HL-60/S4 treated with phorbol 12-myristate 13-acetate at 8.2 ng/mL for 4 days and 3 days (cell line): ENCODE measurements around the gene CPXM2.
"Not testable (repeated sequence)": the region's sequence is repeated elsewhere in the genome, so short reads cannot be mapped to it uniquely, and the experiment has no call there.

Experiments used
- in situ Hi-C: fragments of 300-500 bp; cut with MboI; formaldehyde crosslinking; loops from 2 replicates; pipeline ENCODE4 v1.15.0; 2022; ENCODE audit warnings: low sequenced_read_pairs

CPXM2 gene

DNA sequence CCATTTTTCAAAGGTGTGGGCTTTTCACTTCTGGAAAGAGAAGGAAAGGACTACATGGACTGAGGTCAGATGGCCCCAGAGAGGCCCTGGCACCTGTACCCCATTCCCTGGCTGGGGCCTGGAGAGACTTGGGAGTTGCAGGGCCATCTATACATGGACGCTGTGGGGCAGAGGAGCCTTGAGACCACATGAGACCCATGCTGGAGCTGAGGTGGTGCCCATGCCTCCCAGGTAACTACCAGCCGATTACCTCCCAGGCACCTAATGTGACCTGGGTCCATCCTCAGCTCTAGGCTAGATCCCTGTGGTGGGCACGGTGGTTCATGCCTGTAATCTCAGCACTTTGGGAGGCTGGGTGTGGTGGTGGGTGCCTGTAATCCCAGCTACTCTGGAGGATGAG lies 144.2 kb downstream of the CPXM2 start:
- in situ Hi-C loops = no loop called here

GRCh38 chr10:123746942-123747341 lies 144.7 kb downstream of the CPXM2 start:
- in situ Hi-C loops = no loop called here

DNA sequence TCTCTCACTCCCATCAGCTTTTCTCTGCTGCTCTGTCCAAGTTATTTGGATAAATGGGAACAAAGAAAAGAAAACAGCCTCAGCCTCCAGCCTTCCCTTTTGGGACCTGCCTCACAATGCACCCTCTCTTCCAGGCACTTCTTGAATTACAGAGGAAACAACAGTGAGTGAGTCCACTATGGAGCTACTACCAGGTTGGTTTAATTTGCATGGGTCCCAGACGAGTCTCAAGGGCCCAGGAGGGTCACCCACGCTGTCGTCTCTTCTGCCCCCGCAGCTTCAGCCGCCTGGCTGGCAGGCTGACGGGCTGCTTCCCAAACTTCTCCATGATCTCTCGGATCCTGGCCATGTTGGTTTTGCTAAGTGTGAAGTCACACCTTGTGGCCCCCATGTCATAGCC lies 145.1 kb downstream of the CPXM2 start:
- in situ Hi-C loops = no loop called here

DNA sequence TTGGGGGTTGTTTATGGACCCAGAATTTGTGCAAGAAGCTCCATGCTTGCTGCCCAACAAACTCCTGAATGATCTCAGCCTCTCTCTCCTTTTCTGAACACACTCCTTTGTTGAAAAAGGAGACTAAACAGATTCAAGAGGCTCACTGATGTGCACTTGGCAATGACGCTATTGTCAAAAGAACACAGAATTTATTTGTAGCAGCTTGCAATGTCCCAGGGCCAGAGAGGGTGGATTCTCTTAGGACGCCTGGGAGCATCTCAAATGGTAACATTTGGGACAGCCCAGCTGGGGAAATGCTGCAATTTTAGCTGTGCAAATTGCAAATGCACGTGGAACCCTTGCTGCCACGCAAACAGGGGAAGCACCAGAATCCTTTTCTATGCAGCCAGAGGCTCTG lies 145.5 kb downstream of the CPXM2 start:
- in situ Hi-C loops = no loop called here

GRCh38 chr10:123744224-123744536 lies 147.4 kb downstream of the CPXM2 start:
- in situ Hi-C loops = no loop called here

DNA sequence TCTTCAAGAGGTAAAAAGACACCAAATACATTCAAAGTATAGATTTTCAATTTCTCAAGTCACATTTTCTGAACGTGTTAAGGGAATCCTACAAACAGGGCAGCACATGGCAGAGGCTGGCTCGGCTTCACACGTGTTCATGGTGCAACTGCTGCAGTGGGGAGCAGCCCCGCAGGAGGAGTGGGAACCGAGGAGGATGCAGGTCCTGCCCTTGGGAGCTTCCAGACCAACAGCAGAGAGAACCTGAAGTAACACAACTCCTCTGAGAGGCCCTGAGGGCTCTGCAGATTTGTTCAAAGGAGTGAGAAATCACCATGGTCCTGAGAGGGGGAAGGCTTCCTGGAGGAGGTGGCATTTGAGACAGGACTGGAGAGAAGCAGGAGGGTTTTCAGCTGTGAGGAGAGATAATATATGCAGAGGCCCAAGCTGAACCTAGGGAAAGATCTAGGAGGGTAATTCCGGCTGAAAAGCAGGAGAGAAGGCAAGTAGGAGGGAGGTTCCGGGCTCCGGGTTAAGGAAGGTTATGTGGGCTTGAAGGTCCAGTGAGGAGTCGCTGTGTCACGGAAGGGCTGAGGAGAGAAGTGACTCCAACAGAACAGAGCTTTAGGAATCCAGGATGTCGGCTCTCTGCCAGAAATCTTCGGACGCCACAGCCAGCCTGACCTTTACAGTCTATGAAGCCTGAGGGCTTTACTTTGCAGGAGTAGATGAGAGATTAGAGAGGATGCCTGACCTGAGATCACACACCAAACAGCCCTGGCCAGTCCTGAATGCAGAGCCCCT lies 148.0 kb downstream of the CPXM2 start:
- in situ Hi-C loops = no loop called here

GRCh38 chr10:123742751-123743440 lies 148.7 kb downstream of the CPXM2 start:
- in situ Hi-C loops = no loop called here

DNA sequence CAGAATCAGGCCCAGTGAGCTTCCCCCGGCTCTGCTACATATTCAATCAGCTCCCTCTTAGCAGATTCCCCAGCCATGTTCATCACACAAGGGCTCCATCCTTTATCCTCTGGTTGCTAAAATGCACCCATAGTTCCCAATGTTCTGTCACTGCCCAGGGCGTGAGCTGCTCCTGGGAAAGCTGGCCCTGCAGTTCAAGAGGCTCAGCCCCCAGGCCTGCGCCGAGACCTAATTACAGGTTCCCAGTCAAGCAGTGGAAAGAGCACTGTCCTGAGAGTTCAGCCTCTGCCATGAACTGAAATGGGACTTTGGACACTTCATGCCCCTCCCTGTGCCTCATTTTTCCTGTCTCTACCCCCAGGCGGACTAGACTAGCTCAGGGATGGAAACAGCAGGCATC lies 149.9 kb downstream of the CPXM2 start:
- in situ Hi-C loops = no loop called here

DNA sequence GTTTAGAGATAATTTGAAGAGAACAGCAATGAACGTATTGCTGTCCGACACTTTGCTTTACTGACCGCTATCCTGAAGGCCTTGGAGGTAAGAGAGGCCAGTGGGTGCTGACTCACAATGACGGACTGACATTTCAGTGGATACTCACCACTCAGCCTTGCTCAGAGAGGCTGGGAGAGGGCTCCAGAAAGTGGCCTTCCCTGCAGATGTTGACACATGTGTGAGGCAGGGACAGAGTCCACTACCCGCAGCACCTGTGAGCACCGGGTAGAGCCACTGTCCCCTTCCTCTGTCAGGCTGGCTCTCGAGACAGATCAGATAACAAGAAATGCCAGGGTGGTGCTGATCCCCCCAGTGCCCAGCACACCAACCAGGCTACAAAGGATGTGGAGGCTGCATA lies 150.5 kb downstream of the CPXM2 start:
- in situ Hi-C loops = no loop called here

- in situ Hi-C loops = not testable (repeated sequence)
Measured at GRCh38 chr10:123736917-123737316, 154.7 kb downstream of the CPXM2 start.

DNA sequence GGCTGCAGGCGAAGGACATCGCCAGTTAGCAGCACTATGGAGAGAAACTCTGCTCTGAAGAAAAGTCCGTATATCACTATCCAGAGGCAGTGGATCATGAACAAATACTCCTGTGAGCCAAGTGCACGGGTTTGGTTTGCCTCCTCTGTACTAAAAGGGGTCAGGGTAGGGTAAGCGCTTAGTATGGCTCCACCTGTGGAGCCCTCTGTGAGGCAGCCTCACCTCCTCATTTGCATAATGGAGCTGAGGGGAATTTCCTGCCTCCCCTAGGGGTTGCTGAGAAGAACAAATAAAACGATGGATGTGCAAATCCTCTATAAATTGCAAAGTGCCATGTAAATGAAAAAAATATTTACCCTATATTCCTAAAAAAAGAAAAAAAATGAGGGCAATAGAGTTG lies 162.1 kb downstream of the CPXM2 start:
- in situ Hi-C loops = no loop called here

- in situ Hi-C loops = no loop called here
Measured at GRCh38 chr10:123726836-123727235, 164.8 kb downstream of the CPXM2 start.

DNA sequence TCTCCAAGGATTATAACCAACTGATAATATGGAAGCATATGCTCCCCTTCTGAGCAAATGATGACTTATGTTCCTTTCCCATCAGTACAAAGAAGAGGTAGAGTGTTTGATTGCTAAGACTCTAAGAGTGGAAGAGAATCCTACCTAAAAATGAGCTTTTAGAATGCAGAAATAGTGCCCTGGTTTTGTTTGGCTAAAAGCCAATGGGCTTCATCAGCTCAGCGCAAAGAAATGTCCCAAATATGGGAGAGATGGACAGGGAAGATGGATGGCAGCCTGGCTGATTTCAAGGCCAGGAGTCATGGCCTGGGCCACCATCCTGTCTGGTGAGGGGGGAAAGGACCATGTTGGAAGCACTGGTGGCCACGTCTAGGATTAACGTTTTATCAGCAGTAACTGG lies 165.2 kb downstream of the CPXM2 start:
- in situ Hi-C loops = no loop called here

DNA sequence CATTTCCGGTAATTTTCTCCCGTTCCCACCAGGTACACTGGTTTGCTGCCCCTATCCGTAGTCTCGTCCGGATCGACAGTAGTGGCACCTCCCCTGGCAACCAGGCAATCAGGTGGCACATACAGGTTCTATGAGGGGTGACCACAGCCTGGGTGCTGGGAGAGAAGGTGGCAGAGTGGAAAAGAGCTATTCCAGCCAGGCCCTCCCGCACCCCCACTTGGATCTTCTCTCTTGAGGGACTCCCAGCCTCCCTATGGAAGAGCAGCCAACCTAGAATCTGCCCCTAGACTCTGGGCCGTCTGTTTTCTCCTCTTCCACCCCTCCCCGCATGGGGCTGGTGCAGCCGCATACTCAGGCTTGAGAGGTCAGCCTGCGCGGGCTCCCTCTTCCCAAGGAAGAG lies 166.9 kb downstream of the CPXM2 start:
- in situ Hi-C loops = no loop called here

DNA sequence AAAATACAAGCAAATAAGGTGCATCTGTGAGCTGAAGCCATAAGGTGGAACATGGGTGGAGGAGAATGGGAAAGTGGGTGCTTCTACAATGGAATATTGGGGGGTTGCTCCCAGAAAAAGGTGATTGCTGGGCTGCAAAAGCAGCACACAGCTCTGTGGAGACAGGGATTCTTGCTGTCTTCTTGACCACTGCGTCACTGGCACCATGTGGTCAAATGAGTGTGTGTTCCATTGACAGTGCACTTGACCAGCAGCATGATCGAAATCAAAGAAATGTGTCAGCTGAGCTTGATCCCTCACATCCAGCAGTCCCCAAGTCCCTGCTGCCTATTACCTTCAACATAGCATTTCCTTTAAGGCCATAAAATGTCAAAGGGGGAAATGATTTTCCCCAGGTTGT lies 169.3 kb downstream of the CPXM2 start:
- in situ Hi-C loops = no loop called here

DNA sequence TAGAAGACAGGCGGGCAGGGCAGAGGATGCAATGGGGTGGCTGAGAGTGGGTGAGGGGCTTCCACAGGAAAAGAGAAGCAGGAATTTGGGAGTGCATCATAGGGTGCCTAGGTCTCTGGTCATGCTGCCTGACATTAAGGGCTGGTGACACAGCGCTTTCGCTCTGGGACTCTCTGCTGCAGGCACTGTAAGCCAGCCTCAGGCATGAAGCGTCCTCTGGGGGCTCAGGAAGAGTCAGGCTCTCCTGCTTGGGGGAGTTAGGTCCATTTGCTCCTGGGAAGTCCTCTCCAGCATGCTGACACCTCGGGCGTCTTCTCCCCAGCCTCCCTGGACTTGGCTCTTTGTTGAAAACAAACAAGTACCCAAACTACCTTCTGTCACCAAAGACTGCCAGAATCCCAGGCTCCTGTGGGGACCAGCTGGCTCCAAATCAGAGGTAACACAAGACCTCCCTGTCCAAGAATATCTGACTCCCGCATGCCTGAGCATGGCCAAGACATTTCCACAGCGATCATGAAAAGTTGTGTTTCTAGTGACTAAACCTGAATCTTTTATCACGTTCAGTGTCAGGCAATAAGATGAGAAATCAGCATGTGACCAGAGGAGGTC lies 170.1 kb downstream of the CPXM2 start:
- in situ Hi-C loops = no loop called here

GRCh38 chr10:123720536-123720935 lies 171.1 kb downstream of the CPXM2 start:
- in situ Hi-C loops = no loop called here

- in situ Hi-C loops = no loop called here
Measured at GRCh38 chr10:123718544-123719060, 173.0 kb downstream of the CPXM2 start.

DNA sequence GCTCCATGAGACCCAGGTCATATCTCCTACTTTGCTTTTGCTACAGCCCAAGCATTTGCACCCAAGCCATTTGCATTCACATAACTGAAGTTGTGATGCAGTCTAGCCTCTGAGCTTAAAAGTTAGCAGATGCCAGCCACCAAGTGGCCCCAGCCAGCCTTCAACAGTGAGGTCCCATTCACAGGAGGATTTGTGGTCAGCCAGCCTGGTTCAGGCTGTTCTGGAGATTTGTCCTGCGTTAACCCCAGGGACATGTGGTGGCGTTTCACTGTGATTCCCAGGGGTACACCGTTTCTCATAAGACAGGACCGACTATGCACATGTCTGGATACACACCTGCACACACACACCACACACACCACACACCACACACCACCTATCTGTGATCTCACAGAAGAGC lies 174.3 kb downstream of the CPXM2 start:
- in situ Hi-C loops = no loop called here

DNA sequence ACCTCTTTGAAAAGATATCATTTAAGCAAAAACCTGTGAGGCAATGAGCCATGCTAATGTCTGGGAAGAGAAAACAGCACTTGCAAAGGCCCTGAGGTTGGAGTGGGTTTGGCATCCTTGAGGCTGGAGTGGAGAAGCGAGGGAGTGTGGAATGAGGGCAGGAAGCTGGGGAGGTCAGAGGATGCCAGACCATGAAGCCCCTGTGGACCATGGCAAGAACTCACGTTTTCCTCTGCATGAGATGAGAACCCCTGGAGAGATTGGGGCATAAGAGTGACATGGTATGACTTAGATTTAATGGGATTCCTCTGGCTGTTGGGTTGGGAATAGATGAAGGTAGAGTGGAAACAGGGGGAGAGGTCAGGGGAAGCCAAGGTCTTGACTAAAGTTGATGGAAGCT lies 176.1 kb downstream of the CPXM2 start:
- in situ Hi-C loops = no loop called here

DNA sequence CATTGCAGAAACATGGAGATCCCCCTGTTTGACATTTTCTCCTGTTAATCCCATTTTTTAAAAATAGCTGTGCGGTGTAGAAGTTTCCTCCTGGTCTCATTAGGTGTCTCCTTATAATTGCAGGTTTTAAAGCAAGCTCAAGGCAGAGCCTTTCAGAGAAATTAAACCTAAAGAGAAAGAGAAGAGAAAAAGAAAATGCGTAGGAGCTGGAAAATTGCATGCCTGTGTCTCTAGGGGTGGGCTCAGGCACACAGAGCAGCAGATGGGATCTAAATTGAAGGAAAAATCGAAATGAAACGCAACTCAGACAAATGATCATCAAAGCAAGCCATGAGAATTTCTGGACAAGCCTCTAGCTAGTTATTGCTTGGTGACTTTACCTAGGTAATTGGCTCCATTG lies 185.4 kb downstream of the CPXM2 start:
- in situ Hi-C loops = no loop called here

- in situ Hi-C loops = no loop called here
Measured at GRCh38 chr10:123704812-123705211, 186.8 kb downstream of the CPXM2 start.
